Coronary artery (tissue), 2 donors: ENCODE data around the gene DCDC2C.

Experiments
- DNase-seq: peaks from one replicate; pipeline ENCODE4 v3.0.0-alpha.2; 2017; ENCODE audit warnings: low spot score
- H3K27ac ChIP-seq, 2 donors: fragments of 200-600 bp; sonication (generic); one replicate each; pipeline ENCODE4 v1.5.1; 2016 to 2019
- H3K4me3 ChIP-seq: fragments of 200-600 bp; sonication (generic); 2 replicates; pipeline ENCODE4 v1.5.1; 2016; ENCODE audit warnings: mild to moderate bottlenecking, moderate library complexity
- CTCF ChIP-seq: fragments of 200-600 bp; sonication (generic); IDR thresholded peaks from one replicate; pipeline ENCODE4 v1.5.1; 2019; ENCODE audit warnings: antibody characterized with exemption

The DCDC2C gene

DNA sequence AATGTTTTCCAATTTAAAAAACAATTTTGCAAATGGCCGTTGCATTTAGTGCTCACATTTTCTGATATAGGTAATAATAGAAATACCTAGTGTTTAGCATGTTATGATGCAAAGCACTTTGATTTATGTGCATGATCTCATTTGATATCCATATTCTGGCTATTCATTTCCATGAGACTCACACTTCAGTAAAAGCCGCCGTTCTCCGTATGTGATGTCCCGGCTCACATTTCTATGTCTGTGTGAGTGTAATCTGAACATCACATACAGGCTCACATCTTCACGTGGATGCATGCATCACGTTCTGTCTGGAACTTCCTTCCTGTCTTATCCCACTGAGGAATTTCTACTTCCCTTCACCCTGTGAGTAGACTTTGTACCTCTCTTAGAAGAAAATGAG lies 45.8 kb downstream of the DCDC2C start:
- TF ChIP-seq CTCF, result no peak
- DNase-seq, result no peak
- Histone ChIP-seq H3K27ac (no peak overlapping the region), H3K4me3 (no peak overlapping the region)

- TF ChIP-seq CTCF, result no peak
- no peak for DNase-seq
- no peak overlapping the region for H3K4me3 ChIP-seq
- no peak overlapping the region for H3K27ac ChIP-seq
Measured at GRCh38 chr2:3751251-3751650, 47.9 kb downstream of the DCDC2C start.

GRCh38 chr2:3751806-3752205 lies 48.4 kb downstream of the DCDC2C start:
- no peak overlapping the region for H3K4me3 ChIP-seq
- TF ChIP-seq CTCF, result no peak
- H3K27ac ChIP-seq, result no peak overlapping the region
- DNase-seq, result no peak

DNA sequence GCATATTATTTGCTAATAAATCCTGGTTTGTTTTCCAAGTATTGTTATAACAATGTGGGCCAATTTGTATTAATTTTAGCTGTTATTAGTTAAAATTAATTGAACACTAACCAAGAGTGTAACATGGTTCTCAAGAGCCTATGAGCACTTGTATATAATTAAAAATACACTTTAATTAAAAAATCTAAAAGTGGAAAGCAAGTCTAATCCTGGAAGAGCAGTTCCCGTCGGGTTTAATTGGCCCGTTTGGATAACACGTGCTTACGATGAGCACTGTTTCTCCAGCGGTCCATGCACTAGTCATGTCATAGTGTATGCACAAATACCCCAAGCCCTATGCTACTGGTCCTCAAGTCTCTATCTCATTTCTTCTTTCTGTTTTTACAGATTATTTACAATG lies 49.0 kb downstream of the DCDC2C start:
- Histone ChIP-seq H3K27ac (no peak overlapping the region), H3K4me3 (no peak overlapping the region)
- no peak for TF ChIP-seq CTCF
- no peak for DNase-seq

- H3K27ac ChIP-seq, result no peak overlapping the region
- no peak overlapping the region for H3K4me3 ChIP-seq
- DNase-seq, result no peak
- no peak for TF ChIP-seq CTCF
Measured at GRCh38 chr2:3753561-3753960, 50.2 kb downstream of the DCDC2C start.

DNA sequence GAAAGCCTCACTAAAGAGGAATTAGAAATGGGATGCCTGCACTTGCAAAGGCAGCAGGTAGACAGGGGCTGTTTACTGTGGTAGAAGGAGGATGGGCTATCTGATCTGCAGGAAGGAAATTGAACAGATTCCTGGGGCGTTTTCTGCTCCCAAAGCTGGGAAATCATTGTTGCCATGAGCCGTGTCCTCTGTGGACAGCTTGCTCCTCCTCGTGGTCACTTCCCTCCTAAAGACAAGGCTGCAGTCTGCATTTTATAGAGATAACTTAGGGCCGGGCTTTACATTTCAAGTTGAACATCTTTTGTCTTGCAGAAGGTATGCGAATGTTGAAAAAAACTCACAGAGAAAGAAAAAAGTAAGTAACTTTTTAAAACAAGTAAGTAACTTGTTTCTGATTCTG lies 50.9 kb downstream of the DCDC2C start:
- Histone ChIP-seq H3K27ac (no peak overlapping the region), H3K4me3 (no peak overlapping the region)
- no peak for DNase-seq
- TF ChIP-seq CTCF, result no peak

DNA sequence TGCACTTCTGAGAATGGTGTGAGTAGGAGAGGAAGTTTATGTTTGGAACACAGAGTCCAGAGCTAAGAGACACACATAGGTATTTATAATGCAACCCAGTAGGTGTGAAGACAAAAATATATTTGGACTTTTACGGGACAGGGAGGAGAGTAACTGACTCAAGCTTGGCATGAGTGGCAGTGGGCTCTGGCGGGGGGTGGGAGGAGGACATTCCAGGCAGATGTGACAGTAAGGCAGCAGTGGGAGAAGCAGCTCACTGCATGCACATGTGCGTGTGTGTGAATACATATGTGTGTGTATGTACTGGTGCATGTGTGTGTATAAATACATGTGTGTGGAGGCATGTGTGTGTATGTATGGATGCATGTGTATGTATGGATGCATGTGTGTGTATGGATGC lies 51.4 kb downstream of the DCDC2C start:
- H3K27ac ChIP-seq, result no peak overlapping the region
- TF ChIP-seq CTCF, result no peak
- no peak for DNase-seq

More for the DNA sequence above, 51.4 kb downstream of the DCDC2C start:
- H3K4me3 ChIP-seq, result no peak overlapping the region
